ENCODE data around the gene MANSC1.
"Not testable (repeated sequence)": the region's sequence is repeated elsewhere in the genome, so short reads cannot be mapped to it uniquely, and the experiment has no call there.

The MANSC1 gene

GRCh38 chr12:12323118-12323517 is 26.9 kb downstream of the MANSC1 start:
- no peak for DNase-seq

- DNase-seq: no peak
Measured at GRCh38 chr12:12319451-12320183, 30.4 kb downstream of the MANSC1 start.

DNA sequence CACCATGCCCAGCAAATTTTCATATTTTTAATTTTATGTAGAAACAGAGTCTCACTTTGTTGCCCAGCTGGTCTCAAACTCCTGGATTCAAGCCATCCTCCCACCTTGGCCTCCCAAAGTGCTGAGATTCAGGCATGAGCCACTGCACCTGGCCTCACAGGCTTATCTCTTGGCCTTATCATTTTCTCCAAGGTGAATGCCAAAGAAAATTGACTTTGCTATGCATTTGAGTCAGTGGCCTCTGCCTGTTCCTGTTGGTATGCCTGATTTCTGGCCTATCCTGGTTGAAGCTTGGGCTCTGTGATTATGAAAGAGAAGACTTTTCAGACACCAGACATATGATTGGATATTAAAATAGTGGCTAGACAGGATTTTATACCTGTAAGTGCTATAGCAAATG is 34.2 kb downstream of the MANSC1 start:
- no peak for DNase-seq

GRCh38 chr12:12310695-12311094 is 39.3 kb downstream of the MANSC1 start:
- not testable (repeated sequence) for DNase-seq

DNA sequence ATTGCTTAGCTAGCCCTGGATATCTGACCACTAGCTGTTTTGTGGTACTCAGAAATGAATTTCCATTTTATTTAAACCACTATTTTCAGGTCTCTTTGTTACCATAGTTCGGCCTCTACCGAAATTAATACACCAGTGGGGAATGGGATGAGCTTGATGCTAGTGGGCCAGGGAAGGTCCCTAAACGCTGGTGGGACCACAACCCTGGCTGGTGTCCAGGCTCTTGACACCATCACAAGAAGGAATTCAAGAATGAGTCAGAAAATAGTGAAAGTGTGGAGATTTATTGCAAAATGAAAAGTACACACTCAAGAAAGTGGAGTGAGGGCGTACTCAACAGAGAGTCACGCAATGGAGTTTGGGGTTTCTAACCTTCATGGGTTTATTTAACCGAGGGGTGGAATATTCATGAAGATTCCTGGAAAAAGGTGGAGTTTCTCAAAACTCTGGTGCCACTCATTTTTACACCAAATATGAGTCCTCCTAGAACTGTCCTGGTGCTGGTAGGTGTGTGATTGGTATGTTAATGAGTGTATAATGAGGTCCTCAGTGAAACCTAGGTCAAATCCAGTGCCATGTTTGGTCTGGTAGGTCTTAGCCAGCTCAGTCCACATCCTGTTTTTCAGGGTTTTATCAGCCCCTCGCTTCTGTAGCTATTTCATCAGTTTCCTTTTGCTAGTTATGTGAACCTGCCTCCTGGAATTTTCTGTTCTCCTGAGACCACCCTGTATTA is 44.3 kb downstream of the MANSC1 start:
- no peak for DNase-seq

DNA sequence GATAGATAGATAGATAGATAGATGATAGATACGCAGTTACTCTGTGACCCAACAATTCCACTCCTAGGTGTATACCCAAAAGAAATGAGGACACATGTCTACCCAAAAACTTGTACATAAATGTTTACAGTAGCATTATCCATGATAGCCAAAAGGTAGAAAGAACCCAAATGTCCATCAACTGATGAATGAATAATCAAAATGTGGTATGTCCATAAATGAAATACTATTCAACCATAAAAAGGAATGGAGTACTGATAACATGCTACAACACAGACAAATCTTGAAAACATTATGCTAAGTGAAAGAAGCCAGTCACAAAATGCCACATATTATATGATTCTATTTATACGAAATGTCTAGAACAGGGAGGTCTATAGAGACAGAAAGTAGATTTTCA is 47.1 kb downstream of the MANSC1 start:
- DNase-seq: no peak

GRCh38 chr12:12301122-12301521 is 48.9 kb downstream of the MANSC1 start:
- DNase-seq: no peak

DNA sequence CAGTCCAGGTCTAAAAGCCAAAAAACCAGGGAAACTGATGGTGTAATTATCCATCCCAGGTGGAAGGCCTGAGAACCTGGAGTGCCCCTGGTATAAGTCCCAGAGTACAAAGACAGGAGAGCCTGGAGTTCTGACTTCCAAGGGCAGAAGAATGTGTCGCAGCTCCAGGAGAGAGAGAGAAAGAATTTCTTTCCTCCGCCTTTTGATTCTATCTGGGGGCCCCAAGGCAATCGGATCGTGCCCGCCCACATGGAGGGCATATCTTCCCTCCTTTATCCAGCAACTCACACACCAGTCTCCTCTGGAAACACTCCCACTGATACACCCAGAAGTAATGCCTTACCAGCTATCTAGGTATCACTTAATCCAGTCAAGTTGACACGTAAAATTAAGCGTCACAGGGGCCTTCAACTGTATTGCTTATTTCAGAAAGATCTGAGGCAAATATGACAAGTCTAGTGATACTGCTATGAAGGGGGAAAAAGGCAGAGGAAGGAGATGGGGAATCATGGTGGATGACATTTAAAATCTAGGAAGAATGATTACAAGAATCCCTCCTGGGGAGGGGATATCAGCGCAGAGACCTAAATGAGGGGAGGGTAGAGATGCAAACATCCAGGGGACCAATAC is 52.7 kb downstream of the MANSC1 start:
- DNase-seq: no peak

GRCh38 chr12:12294215-12295005 is 55.6 kb downstream of the MANSC1 start:
- no peak for DNase-seq

DNA sequence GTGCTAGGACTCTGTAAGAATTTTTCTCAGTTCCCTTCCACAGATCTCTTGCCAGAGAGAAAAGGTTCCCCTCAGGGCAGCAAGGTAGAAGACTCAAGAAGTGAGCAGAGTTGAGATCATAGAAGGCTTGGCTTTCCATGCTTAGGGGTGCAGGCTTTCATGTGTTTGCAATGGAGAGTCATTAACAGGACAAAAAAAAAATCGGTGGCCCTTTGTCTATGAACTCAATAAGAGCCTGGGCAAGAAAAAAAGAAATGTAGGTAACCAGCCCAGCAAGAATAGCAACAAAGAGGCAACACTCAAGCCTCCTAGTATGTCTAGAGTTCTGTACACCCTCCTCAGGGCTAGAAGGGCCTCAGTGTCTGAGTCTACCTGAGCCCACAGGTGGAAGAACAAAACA is 59.8 kb downstream of the MANSC1 start:
- no peak for DNase-seq

DNA sequence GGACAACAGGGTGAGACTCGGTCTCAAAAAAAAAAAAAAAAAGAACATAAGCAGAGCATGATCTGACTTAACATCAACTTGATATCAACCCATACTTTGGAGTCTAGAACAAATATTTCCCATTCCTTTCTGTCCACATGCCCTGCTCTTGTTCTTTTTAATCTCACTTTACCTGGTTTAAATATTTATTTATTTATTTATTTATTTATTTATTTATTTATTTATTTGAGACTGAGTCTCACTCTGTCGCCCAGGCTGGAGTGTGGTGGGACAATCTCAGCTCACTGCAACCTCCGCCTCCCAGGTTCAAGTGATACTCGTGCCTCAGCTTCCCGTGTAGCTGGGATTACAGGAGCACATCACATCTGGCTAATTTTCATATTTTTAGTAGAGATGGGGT is 63.6 kb downstream of the MANSC1 start:
- no peak for DNase-seq

GRCh38 chr12:12282761-12283425 is 67.1 kb downstream of the MANSC1 start:
- DNase-seq: no peak

GRCh38 chr12:12282202-12282601 is 67.8 kb downstream of the MANSC1 start:
- DNase-seq: no peak

DNA sequence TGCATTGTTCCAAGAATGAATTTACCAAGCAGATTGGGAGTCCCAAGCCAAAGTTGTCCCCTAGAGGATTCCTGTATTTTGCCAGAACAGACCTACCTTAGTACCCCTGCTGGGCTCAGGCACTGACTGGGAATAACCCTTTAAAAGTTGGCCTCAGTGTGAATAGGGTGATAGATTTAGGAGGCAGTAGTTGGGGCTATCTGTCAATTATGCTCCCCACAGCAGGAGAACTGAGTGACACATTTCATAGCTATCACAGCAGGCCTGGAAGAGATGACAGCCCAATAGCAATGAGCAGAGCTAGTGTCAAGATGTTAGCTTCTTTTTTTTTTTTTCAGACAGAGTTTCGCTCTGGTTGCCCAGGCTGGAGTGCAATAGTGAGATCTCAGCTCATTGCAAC is 68.9 kb downstream of the MANSC1 start:
- no peak for DNase-seq

DNA sequence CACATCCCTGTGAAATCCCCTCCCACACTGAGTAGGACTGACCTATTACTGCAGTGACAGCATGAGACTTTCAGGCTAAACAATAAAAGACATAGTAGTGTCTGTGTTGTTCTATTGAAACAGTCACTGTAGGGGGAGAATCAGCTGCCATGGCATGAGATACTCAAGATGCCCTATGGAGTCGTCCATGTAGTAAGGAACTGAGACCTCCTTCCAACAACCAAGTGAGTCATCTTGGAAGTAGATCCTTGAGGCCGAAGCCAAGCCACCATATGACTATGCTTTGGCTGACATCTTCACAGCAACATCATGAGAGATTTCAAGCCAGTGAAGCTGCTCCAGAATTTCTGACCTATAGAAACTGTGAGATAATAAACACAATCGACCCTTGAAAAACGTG is 71.1 kb downstream of the MANSC1 start:
- DNase-seq: no peak

All from right forelimb (tissue), 1 donor.